HG03045 (cell line): ENCODE data around the gene FOXA2.
"Not testable (repeated sequence)": the region's sequence is repeated elsewhere in the genome, so short reads cannot be mapped to it uniquely, and the experiment has no call there.

Experiments
- ATAC-seq: cut with Tn5 transposase; IDR thresholded peaks from one replicate; pipeline ENCODE4 v1.9.1; 2021; ENCODE audit warnings: mild to moderate bottlenecking, moderate library complexity; ENCODE audit not compliant: unreplicated experiment

Gene FOXA2

GRCh38 chr20:22584522-22584921, at the start of gene FOXA2:
Gene FOXA2, minus strand, starts transcription at chr20:22584572. Its CDS starts 294 bp downstream, at chr20:22584278.
- ATAC-seq = no peak

DNA sequence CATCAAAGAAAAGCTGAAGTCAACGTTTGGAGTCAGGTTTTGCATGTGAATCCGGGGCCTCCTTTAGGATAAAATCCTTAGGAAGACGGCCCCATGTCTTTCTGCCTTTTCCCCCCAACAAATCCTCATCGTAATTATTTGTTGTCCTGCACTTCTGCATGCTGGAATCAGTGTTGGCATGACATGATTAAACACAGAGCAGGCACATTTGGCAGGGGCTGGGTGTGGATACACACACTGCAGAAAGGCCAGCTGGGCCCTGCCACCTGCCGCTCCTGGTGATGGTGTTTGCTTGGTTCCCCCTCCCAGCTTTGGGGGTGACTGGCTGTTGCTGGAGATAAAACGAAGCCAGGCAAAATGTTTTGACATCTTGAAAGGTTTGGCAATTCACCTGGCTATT, 46.3 kb upstream of the FOXA2 start:
- no peak for ATAC-seq

- ATAC-seq = no peak
These were observed 45.6 kb upstream of the FOXA2 start for GRCh38 chr20:22629927-22630326.

GRCh38 chr20:22629447-22629846, 45.1 kb upstream of the FOXA2 start:
- no peak for ATAC-seq

DNA sequence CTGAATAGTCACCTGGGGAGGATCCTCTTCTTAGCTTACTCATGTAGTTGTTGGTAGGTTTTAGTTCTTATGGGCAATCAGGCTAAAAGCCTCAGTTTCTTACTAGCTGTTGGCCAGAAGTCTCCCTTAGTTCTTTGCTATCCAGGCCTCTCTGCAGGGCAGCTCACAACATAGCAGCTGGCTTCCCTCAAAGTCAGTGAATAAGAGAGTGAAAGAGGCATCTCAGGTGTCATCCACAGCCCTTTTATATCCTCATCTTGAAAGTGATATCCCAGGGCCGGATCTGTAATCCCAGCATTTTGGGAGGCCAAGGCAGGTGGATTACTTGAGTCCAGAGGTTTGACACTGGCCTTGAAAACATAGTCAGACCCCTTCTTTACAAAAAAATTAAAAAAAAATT, 42.1 kb upstream of the FOXA2 start:
- ATAC-seq = no peak

- ATAC-seq = no peak
These were observed 38.8 kb upstream of the FOXA2 start for GRCh38 chr20:22623211-22623610.

GRCh38 chr20:22620342-22620741, 36.0 kb upstream of the FOXA2 start:
- ATAC-seq = no peak

DNA sequence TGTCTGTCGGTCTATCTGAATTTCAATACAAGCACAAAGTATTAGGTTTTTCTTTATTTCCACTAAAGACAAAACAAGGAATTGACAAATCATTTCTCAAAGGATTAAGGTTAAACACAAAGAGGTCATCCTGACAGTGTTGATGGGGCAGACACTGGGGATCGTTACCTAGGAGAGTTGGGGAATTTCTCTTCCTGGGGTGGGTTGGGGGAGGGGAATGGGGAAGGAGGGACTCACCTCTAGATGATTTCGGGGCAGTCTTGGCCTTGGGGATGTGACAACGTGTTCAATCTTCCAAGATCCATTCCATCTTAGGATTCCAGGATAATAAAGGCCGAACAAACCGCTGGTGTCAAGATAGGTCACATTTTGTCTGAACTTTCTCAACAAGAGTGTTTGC, 35.4 kb upstream of the FOXA2 start:
- ATAC-seq = no peak

DNA sequence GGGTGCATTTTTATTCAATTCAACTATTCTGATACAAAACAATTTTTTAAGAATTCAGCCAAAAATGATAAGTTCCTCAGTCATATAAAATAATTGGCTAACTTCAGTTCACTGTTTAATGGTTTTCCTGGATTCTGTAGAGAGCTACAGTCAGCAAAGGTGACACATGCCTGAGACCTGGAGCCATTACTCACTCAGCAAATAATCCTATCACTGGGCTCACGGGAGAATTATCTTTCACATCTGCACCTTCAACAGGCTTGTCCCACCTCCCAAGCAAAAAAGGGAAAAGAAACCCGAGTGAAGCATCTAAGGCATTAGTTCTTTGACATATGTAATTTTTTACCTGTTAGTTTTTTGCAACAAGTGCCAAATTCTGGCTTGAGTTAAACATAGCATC, 34.9 kb upstream of the FOXA2 start:
- ATAC-seq = no peak

- no peak for ATAC-seq
These were observed 32.8 kb upstream of the FOXA2 start for GRCh38 chr20:22617160-22617559.

DNA sequence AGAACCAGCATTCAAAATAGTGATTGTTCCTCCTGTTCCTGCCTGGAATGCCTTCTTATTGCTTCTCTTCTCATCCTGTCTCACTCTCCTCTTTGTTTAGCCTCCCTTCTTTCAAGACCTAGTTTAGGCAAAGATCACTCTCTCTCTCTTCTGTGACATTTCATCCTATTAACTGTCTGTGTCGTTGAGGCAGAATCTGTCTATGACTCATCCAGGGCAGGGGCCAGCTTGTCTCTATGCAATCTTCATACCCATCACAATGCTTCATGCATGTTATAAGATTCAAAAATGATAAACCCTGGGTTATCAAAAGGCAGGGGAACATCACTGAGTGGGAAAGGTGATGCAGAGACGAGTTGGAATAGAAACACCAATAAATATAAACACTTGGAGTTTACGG, 32.2 kb upstream of the FOXA2 start:
- no peak for ATAC-seq

GRCh38 chr20:22615425-22615824, 31.1 kb upstream of the FOXA2 start:
- no peak for ATAC-seq

GRCh38 chr20:22611636-22612035, 27.3 kb upstream of the FOXA2 start:
- ATAC-seq = no peak

DNA sequence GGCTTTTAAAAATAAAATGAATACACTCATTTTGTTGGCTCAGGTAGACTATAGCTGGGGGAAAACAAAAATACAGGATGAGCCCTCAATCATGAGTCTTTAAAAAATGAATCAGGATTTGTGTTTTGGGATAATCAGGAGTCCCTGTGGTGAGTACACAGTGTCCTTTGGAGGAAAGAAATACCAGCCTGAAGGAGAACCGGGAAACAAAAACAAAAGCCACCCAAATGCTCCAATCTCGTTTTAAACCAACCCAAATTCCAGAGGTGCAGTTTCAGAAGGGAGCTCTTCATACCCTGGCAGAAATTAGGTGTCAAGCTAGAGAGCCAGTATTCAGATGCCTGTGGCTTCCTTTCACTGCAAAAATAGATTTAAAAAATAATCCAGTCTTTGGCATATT, 23.3 kb upstream of the FOXA2 start:
- no peak for ATAC-seq

DNA sequence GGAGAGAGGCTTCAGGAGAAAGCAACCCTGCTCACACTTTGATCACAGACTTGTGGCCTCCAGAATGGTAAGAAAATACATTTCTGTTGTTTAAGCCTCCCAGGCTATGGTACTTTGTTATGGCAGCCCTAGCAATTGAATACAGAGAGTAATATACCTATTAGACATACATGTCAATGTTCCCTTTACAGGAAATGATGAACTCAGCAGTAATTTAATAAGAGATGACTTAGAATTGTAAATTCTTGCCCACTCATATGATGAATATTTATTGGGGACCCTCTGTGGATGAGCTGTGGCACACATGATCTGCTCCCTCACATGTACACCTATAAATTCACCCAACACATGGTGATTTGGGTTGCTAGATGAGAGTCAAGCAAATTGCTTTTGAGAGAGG, 20.4 kb upstream of the FOXA2 start:
- ATAC-seq = no peak

- ATAC-seq = no peak
These were observed 17.2 kb upstream of the FOXA2 start for GRCh38 chr20:22601361-22602141.

DNA sequence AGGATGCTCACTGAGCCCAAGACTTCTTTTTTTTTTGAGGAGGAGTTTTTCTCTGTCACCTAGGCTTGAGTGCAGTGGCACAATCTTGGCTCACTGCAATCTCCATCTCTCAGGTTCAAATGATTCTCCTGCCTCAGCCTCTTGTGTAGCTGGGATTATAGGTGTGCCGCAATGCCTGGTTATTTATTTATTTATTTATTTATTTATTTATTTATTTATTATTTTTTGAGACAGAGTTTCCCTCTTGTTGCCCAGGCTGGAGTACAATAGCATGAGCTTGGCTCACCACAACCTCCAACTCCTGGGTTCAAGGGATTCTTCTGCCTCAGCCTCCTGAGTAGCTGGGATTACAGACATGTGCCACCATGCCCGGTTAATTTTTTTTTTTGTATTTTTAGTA, 14.9 kb upstream of the FOXA2 start:
- ATAC-seq = not testable (repeated sequence)

DNA sequence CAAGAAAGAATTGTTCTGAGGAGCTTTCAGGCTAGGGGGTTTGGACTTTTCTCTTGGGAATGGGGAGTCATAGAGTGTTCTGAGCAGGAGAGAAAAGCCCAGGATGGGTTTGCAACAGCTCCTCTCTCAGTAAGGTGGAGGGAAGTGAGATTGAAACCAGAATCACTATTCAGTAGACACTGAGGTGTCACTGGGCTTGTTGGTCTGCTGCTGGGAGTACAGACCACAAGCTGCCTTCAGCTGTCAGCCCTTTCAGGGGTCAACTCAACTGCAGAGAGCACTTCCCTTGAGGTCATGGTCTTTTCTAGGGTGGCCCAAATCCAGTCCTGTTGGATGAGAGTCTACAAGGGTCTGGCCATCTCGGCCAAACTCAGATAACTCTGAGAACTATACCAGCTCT, 12.9 kb upstream of the FOXA2 start:
- ATAC-seq = no peak

- no peak for ATAC-seq
These were observed 6.3 kb upstream of the FOXA2 start for GRCh38 chr20:22590662-22591061.

DNA sequence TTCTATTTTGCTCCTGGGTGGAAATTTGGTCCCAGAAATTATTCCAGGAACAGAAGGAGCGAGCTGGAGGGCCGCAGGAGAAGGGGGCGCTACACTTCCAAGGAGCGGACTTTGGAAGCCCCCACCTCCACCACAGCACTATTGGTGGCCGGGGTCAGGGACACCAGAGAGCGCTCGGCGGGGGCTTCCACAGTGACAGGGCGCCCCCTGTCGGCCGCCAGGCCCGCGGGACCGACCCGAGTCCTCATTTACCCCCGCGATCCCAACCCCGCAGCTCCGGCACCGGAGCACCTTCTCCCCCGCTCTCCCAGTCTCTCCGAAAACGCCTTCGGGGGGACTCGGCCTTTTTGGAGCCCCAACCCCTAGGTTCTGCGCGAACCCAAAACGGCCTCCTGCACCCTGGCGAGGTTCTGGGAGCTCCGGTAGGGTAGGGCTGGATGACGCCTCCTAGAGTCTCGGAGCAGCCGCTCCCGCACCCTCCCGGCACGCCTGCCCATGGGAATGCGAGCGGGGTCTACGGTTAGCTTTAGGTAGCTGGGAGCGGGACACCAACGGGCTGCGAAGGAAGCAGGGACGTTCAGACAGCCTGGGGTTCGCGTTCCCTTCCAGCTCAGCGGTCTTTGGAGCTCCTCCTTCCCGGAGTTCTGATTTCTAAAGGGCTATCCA, 2.4 kb upstream of the FOXA2 start:
- no peak for ATAC-seq

- no peak for ATAC-seq
These were observed 1.6 kb upstream of the FOXA2 start for GRCh38 chr20:22585786-22586493.
